GM12878 (cell line): Measurements from ENCODE around the gene SETD1A. TPM values are rescaled to one million over a fixed set of nuclear protein-coding genes. Genes with fewer than 3 reads are reported as not detected.

Experiments used
- BHLHE40 ChIP-seq, 2 experiments: fragments of 450-650 bp in 1 of 2; IDR thresholded peaks; 2 replicates each; pipeline ENCODE4 v1.6.1; 2011 to 2017; ENCODE audit warnings: low read depth in 2 of 2, borderline replicate concordance in 1 of 2, improper control_type of control experiment in 1 of 2, low read length in 1 of 2, mild to moderate bottlenecking in 1 of 2
- CBFB ChIP-seq: IDR thresholded peaks from 2 replicates; pipeline ENCODE4 v1.6.1; 2016; ENCODE audit warnings: antibody characterized with exemption, low read depth
- CBX3 ChIP-seq: fragments of 200-600 bp; sonication (generic); IDR thresholded peaks from 2 replicates; pipeline ENCODE4 v1.6.1; 2016; ENCODE audit warnings: low read depth, borderline replicate concordance
- CREB1 ChIP-seq: IDR thresholded peaks from 2 replicates; pipeline ENCODE4 v1.6.1; 2012; ENCODE audit warnings: low read depth, mild to moderate bottlenecking, inconsistent platforms
- EP300 ChIP-seq, 2 experiments: fragments of 150-350 bp in 1 of 2; IDR thresholded peaks; 2 replicates each; pipeline ENCODE4 v1.6.1; 2011 to 2012; ENCODE audit warnings: low read depth in 2 of 2, low read length in 2 of 2, borderline replicate concordance in 1 of 2, improper control_type of control experiment in 1 of 2, inconsistent platforms in 1 of 2; ENCODE audit not compliant: control insufficient read depth in 1 of 2
- ESRRA ChIP-seq: IDR thresholded peaks from 2 replicates; pipeline ENCODE4 v1.6.1; 2012; ENCODE audit warnings: mild to moderate bottlenecking, low read length, improper control_type of control experiment
- KDM1A ChIP-seq: fragments of 200-600 bp; sonication (generic); IDR thresholded peaks from 2 replicates; pipeline ENCODE4 v1.6.1; 2016; ENCODE audit warnings: borderline replicate concordance
- MYC ChIP-seq: IDR thresholded peaks from 2 replicates; pipeline ENCODE4 v1.6.1; 2011; ENCODE audit warnings: mild to moderate bottlenecking, low read length, moderate library complexity, inconsistent platforms; ENCODE audit not compliant: insufficient read depth, insufficient replicate concordance, insufficient read length, severe bottlenecking
- NFIC ChIP-seq: IDR thresholded peaks from 2 replicates; pipeline ENCODE4 v1.6.1; 2012; ENCODE audit warnings: low read depth, mild to moderate bottlenecking, inconsistent platforms, low read length, moderate library complexity
- NR2C2 ChIP-seq: IDR thresholded peaks from 2 replicates; pipeline ENCODE4 v1.6.1; 2011; ENCODE audit warnings: borderline replicate concordance, low read depth; ENCODE audit not compliant: control insufficient read depth, insufficient read length
- PAX8 ChIP-seq: fragments of 450-650 bp; IDR thresholded peaks from 2 replicates; pipeline ENCODE4 v1.6.1; 2017; ENCODE audit warnings: mild to moderate bottlenecking, moderate library complexity
- polyA plus RNA-seq, 11 experiments: library from polyadenylated mRNA; depleted of rRNA in 4 of 11; unstranded in 6 of 11; stranded (reverse) in 5 of 11; fragments of >200 nt; fragmentation: Nextera tagmentation in 4 of 11; fragmentation: Illumina TruSeq in 1 of 11; extraction: Ambion mirVana in 4 of 11; extraction: Trizol in 1 of 11; gene quantifications; 1 replicate in 1 of 11; 2 replicates in 10 of 11; pipeline versions ENCODE4 v1.2.1 to v1.2.3, GENCODE V29; 2011 to 2016; ENCODE audit warnings: inconsistent platforms in 2 of 11, missing spikeins in 2 of 11, low read depth in 1 of 11
- total RNA-seq, 4 experiments: library from RNA; depleted of rRNA in 3 of 4; stranded (reverse); fragments of >200 nt in 3 of 4; fragmentation: Illumina TruSeq in 1 of 4; extraction: Trizol in 1 of 4; gene quantifications; 2 replicates each; pipeline versions ENCODE4 v1.2.1 to v1.2.3, GENCODE V29; 2013 to 2021
- TF ChIP-seq, protein P1 (sequence below): fragments of 450-650 bp; IDR thresholded peaks from 2 replicates; pipeline ENCODE4 v1.6.1; 2017; ENCODE audit warnings: mild to moderate bottlenecking, moderate library complexity
- TF ChIP-seq, protein P2 (sequence below): fragments of 450-650 bp; IDR thresholded peaks from 2 replicates; pipeline ENCODE4 v1.6.1; 2017; ENCODE audit warnings: mild to moderate bottlenecking
- TF ChIP-seq, protein P3 (sequence below): IDR thresholded peaks from 2 replicates; pipeline ENCODE4 v1.6.1; 2012; ENCODE audit warnings: improper control_type of control experiment, low read depth, low read length; ENCODE audit not compliant: insufficient replicate concordance
- TF ChIP-seq, protein P4 (sequence below): fragments of 150-350 bp; IDR thresholded peaks from 2 replicates; pipeline ENCODE4 v1.6.1; 2014; ENCODE audit warnings: mild to moderate bottlenecking, low read depth, low read length

SETD1A gene
- total and polyA plus RNA-seq, 10 of the 15 experiments (the other 5 are each of a cell fraction or from before 2014, with no cell fraction given) = 0.02 to 25.9 (median 4.9) TPM

DNA sequence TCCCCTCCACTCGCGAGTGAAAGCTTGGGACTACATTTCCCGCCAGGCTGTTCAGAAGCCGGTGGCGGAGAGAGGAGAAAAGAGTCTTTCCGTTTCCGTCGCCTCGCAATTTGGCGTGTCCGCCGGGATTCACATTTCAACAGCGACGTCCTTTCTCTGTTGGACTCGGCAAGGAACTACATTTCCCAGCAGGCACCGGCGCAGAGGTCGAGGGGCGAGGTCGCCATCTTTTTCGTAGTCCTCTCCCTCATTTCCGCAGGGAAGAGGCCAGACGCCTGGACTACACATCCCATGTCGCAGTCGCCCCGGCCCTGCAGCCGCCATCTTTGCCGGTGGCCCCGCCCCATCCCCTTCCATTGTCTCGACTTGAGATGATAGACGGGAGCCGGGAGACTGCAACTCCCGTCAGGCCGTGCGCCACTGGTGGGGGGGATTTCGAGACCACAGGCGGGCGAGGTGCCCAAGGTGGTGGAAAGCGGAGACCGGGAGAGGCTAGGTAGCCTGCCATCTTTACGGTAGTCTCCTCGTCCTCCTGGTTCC is 35.1 kb upstream of the SETD1A start (continued):
- no peak for TF ChIP-seq EP300 (IDR thresholded peaks at IDR 0.05; ENCODE audit: borderline replicate concordance in 1 of 2, control insufficient read depth in 1 of 2, low read depth in 2 of 2, low read length in 2 of 2)
- TF ChIP-seq, protein P1, sequence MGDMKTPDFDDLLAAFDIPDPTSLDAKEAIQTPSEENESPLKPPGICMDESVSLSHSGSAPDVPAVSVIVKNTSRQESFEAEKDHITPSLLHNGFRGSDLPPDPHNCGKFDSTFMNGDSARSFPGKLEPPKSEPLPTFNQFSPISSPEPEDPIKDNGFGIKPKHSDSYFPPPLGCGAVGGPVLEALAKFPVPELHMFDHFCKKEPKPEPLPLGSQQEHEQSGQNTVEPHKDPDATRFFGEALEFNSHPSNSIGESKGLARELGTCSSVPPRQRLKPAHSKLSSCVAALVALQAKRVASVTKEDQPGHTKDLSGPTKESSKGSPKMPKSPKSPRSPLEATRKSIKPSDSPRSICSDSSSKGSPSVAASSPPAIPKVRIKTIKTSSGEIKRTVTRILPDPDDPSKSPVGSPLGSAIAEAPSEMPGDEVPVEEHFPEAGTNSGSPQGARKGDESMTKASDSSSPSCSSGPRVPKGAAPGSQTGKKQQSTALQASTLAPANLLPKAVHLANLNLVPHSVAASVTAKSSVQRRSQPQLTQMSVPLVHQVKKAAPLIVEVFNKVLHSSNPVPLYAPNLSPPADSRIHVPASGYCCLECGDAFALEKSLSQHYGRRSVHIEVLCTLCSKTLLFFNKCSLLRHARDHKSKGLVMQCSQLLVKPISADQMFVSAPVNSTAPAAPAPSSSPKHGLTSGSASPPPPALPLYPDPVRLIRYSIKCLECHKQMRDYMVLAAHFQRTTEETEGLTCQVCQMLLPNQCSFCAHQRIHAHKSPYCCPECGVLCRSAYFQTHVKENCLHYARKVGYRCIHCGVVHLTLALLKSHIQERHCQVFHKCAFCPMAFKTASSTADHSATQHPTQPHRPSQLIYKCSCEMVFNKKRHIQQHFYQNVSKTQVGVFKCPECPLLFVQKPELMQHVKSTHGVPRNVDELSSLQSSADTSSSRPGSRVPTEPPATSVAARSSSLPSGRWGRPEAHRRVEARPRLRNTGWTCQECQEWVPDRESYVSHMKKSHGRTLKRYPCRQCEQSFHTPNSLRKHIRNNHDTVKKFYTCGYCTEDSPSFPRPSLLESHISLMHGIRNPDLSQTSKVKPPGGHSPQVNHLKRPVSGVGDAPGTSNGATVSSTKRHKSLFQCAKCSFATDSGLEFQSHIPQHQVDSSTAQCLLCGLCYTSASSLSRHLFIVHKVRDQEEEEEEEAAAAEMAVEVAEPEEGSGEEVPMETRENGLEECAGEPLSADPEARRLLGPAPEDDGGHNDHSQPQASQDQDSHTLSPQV = no peak
- TF ChIP-seq NR2C2 = peak; percentile 96
- no peak for TF ChIP-seq CBX3
- TF ChIP-seq BHLHE40 (IDR thresholded peaks at IDR 0.05; ENCODE audit: borderline replicate concordance in 1 of 2, low read depth in 2 of 2, low read length in 1 of 2) = no peak
- no peak for TF ChIP-seq CREB1
- TF ChIP-seq, protein P2, sequence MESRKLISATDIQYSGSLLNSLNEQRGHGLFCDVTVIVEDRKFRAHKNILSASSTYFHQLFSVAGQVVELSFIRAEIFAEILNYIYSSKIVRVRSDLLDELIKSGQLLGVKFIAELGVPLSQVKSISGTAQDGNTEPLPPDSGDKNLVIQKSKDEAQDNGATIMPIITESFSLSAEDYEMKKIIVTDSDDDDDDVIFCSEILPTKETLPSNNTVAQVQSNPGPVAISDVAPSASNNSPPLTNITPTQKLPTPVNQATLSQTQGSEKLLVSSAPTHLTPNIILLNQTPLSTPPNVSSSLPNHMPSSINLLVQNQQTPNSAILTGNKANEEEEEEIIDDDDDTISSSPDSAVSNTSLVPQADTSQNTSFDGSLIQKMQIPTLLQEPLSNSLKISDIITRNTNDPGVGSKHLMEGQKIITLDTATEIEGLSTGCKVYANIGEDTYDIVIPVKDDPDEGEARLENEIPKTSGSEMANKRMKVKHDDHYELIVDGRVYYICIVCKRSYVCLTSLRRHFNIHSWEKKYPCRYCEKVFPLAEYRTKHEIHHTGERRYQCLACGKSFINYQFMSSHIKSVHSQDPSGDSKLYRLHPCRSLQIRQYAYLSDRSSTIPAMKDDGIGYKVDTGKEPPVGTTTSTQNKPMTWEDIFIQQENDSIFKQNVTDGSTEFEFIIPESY = no peak
- no peak for TF ChIP-seq NFIC
- peak; percentile 71; the same call in 1 of the 2 replicates for TF ChIP-seq ESRRA
- TF ChIP-seq PAX8 = no peak
- TF ChIP-seq MYC = no peak
- TF ChIP-seq CBFB = no peak
- TF ChIP-seq, protein P3, sequence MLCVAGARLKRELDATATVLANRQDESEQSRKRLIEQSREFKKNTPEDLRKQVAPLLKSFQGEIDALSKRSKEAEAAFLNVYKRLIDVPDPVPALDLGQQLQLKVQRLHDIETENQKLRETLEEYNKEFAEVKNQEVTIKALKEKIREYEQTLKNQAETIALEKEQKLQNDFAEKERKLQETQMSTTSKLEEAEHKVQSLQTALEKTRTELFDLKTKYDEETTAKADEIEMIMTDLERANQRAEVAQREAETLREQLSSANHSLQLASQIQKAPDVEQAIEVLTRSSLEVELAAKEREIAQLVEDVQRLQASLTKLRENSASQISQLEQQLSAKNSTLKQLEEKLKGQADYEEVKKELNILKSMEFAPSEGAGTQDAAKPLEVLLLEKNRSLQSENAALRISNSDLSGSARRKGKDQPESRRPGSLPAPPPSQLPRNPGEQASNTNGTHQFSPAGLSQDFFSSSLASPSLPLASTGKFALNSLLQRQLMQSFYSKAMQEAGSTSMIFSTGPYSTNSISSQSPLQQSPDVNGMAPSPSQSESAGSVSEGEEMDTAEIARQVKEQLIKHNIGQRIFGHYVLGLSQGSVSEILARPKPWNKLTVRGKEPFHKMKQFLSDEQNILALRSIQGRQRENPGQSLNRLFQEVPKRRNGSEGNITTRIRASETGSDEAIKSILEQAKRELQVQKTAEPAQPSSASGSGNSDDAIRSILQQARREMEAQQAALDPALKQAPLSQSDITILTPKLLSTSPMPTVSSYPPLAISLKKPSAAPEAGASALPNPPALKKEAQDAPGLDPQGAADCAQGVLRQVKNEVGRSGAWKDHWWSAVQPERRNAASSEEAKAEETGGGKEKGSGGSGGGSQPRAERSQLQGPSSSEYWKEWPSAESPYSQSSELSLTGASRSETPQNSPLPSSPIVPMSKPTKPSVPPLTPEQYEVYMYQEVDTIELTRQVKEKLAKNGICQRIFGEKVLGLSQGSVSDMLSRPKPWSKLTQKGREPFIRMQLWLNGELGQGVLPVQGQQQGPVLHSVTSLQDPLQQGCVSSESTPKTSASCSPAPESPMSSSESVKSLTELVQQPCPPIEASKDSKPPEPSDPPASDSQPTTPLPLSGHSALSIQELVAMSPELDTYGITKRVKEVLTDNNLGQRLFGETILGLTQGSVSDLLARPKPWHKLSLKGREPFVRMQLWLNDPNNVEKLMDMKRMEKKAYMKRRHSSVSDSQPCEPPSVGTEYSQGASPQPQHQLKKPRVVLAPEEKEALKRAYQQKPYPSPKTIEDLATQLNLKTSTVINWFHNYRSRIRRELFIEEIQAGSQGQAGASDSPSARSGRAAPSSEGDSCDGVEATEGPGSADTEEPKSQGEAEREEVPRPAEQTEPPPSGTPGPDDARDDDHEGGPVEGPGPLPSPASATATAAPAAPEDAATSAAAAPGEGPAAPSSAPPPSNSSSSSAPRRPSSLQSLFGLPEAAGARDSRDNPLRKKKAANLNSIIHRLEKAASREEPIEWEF = no peak
- TF ChIP-seq, protein P4, sequence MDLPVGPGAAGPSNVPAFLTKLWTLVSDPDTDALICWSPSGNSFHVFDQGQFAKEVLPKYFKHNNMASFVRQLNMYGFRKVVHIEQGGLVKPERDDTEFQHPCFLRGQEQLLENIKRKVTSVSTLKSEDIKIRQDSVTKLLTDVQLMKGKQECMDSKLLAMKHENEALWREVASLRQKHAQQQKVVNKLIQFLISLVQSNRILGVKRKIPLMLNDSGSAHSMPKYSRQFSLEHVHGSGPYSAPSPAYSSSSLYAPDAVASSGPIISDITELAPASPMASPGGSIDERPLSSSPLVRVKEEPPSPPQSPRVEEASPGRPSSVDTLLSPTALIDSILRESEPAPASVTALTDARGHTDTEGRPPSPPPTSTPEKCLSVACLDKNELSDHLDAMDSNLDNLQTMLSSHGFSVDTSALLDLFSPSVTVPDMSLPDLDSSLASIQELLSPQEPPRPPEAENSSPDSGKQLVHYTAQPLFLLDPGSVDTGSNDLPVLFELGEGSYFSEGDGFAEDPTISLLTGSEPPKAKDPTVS = no peak
- TF ChIP-seq KDM1A = no peak
